IMR-90 (cell line): ENCODE data around the gene SLC22A12. TPM values are rescaled to one million over a fixed set of nuclear protein-coding genes. Genes with fewer than 3 reads are reported as not detected.

Experiments used
- ATAC-seq: fragments of 200-7000 bp; cut with Tn5 transposase; 2 replicates; pipeline ENCODE4 v1.9.1; 2020; ENCODE audit warnings: low read depth, mild to moderate bottlenecking, moderate library complexity
- BruUV-seq: library from RNA; stranded (reverse); fragments of 400-500 nt; replicated peaks from 2 replicates; lab custom pipeline; 2021; lab: Mats Ljungman, UMichigan
- CTCF ChIA-PET: fragments of 300-600 bp; formaldehyde crosslinking; extraction: SDS; loops from one replicate; lab custom pipeline; 2021; ENCODE audit warnings: antibody characterized with exemption; lab: Yijun Ruan, JAX
- POLR2A ChIA-PET: fragments of 300-600 bp; sonication (Branson Sonifier 250); formaldehyde crosslinking; loops from one replicate; lab custom pipeline; 2022; ENCODE audit warnings: antibody characterized with exemption; ENCODE audit not compliant: unreplicated experiment; lab: Charles Lee
- DNase-seq: peaks from one replicate; pipeline ENCODE4 v3.0.0; 2013
- H2AFZ ChIP-seq: replicated peaks from 2 replicates; pipeline ENCODE3; 2013; ENCODE audit warnings: low read length, mild to moderate bottlenecking; ENCODE audit not compliant: poor library complexity
- H2AK5ac ChIP-seq: 2 replicates; pipeline ENCODE4 v1.6.1; 2013; ENCODE audit warnings: low read depth, low read length, inconsistent platforms
- H2AK9ac ChIP-seq: replicated peaks from 2 replicates; pipeline ENCODE3; 2013; ENCODE audit warnings: mild to moderate bottlenecking, low read depth, low read length, moderate library complexity; ENCODE audit not compliant: poor library complexity
- H2BK120ac ChIP-seq: 2 replicates; pipeline ENCODE4 v1.6.1; 2013; ENCODE audit warnings: low read depth, low read length, inconsistent platforms
- H2BK15ac ChIP-seq: 3 replicates; pipeline ENCODE4 v1.6.1; 2013; ENCODE audit warnings: low read depth, low read length, inconsistent platforms
- H2BK20ac ChIP-seq: 2 replicates; pipeline ENCODE4 v1.6.1; 2013; ENCODE audit warnings: low read depth, mild to moderate bottlenecking, inconsistent platforms, low read length, moderate library complexity
- H2BK5ac ChIP-seq: 2 replicates; pipeline ENCODE4 v1.6.1; 2013; ENCODE audit warnings: mild to moderate bottlenecking, low read depth, low read length, inconsistent platforms; ENCODE audit not compliant: poor library complexity, severe bottlenecking
- H3K14ac ChIP-seq: replicated peaks from 2 replicates; pipeline ENCODE4 v1.6.1; 2013; ENCODE audit warnings: low read depth, low read length, inconsistent platforms
- H3K18ac ChIP-seq: 2 replicates; pipeline ENCODE4 v1.6.1; 2013; ENCODE audit warnings: low read depth, low read length, control low read depth
- H3K23ac ChIP-seq: 2 replicates; pipeline ENCODE4 v1.6.1; 2013; ENCODE audit warnings: low read depth, low read length, inconsistent platforms
- H3K27ac ChIP-seq: 2 replicates; pipeline ENCODE4 v1.5.1; 2013; ENCODE audit warnings: mild to moderate bottlenecking, control low read depth, low read length; ENCODE audit not compliant: insufficient read depth
- H3K27me3 ChIP-seq: 2 replicates; pipeline ENCODE4 v1.6.1; 2013; ENCODE audit warnings: low read length; ENCODE audit not compliant: control insufficient read depth, insufficient read depth
- H3K36me3 ChIP-seq: 2 replicates; pipeline ENCODE4 v1.6.1; 2013; ENCODE audit warnings: low read length, mixed read lengths; ENCODE audit not compliant: control insufficient read depth, insufficient read depth
- H3K4ac ChIP-seq: 2 replicates; pipeline ENCODE4 v1.6.1; 2013; ENCODE audit warnings: low read depth, low read length, inconsistent platforms
- H3K4me1 ChIP-seq: 2 replicates; pipeline ENCODE4 v1.6.1; 2013; ENCODE audit warnings: low read length, mixed read lengths; ENCODE audit not compliant: control insufficient read depth, insufficient read depth
- H3K4me2 ChIP-seq: 2 replicates; pipeline ENCODE4 v1.6.1; 2013; ENCODE audit warnings: low read depth, mild to moderate bottlenecking, control low read depth, low read length, moderate library complexity
- H3K4me3 ChIP-seq: 2 replicates; pipeline ENCODE4 v1.5.1; 2013; ENCODE audit warnings: low read depth, mild to moderate bottlenecking, control low read depth, low read length, moderate library complexity; ENCODE audit not compliant: insufficient read depth
- H3K56ac ChIP-seq: 2 replicates; pipeline ENCODE4 v1.6.1; 2013; ENCODE audit warnings: low read length, inconsistent platforms; ENCODE audit not compliant: insufficient read depth; ENCODE audit errors: extremely low read depth
- H3K79me1 ChIP-seq, 2 experiments: 2 replicates each; pipeline ENCODE4 v1.6.1; 2013; ENCODE audit warnings: low read length in 2 of 2, inconsistent platforms in 1 of 2, low read depth in 1 of 2
- H3K9ac ChIP-seq: 2 replicates; pipeline ENCODE4 v1.6.1; 2013; ENCODE audit warnings: low read depth, low read length, control low read depth
- H3K9me1 ChIP-seq: 2 replicates; pipeline ENCODE4 v1.6.1; 2013; ENCODE audit warnings: low read length, inconsistent platforms; ENCODE audit not compliant: insufficient read depth
- H3K9me3 ChIP-seq: 2 replicates; pipeline ENCODE4 v1.6.1; 2013; ENCODE audit warnings: low read length; ENCODE audit not compliant: control insufficient read depth, insufficient read depth
- H4K20me1 ChIP-seq: 2 replicates; pipeline ENCODE4 v1.6.1; 2013; ENCODE audit warnings: low read length, inconsistent platforms; ENCODE audit not compliant: insufficient read depth
- H4K5ac ChIP-seq: 2 replicates; pipeline ENCODE4 v1.6.1; 2013; ENCODE audit warnings: mild to moderate bottlenecking, low read depth, low read length, control low read depth
- H4K8ac ChIP-seq, 2 experiments: 2 replicates each; pipeline ENCODE4 v1.6.1; 2013; ENCODE audit warnings: low read depth in 2 of 2, low read length in 2 of 2, control low read depth in 1 of 2, inconsistent platforms in 1 of 2
- H4K91ac ChIP-seq: 2 replicates; pipeline ENCODE4 v1.6.1; 2013; ENCODE audit warnings: low read depth, low read length, inconsistent platforms; ENCODE audit not compliant: insufficient read depth
- BHLHE40 ChIP-seq: fragments of 150-350 bp; IDR thresholded peaks from 2 replicates; pipeline ENCODE4 v1.6.1; 2016; ENCODE audit warnings: mild to moderate bottlenecking, low read depth, low read length
- CEBPB ChIP-seq: IDR thresholded peaks from 2 replicates; pipeline ENCODE4 v1.6.1; 2012; ENCODE audit warnings: low read depth, low read length, improper control_type of control experiment
- CHD1 ChIP-seq: IDR thresholded peaks from 2 replicates; pipeline ENCODE4 v1.6.1; 2012; ENCODE audit warnings: low read depth, low read length, improper control_type of control experiment
- CTCF ChIP-seq: conservative IDR thresholded peaks from 2 replicates; pipeline ENCODE4 v1.5.1; 2012; ENCODE audit warnings: mild to moderate bottlenecking, low read depth, low read length, improper control_type of control experiment
- MAZ ChIP-seq: IDR thresholded peaks from 2 replicates; pipeline ENCODE4 v1.6.1; 2012; ENCODE audit warnings: low read depth, mild to moderate bottlenecking, low read length, improper control_type of control experiment, moderate library complexity, borderline replicate concordance
- MXI1 ChIP-seq: IDR thresholded peaks from 2 replicates; pipeline ENCODE4 v1.6.1; 2012; ENCODE audit warnings: low read depth, mild to moderate bottlenecking, low read length, moderate library complexity, borderline replicate concordance
- POLR2A ChIP-seq: IDR thresholded peaks from 2 replicates; pipeline ENCODE4 v1.6.1; 2012; ENCODE audit warnings: mild to moderate bottlenecking, low read depth, low read length
- RAD21 ChIP-seq: IDR thresholded peaks from 2 replicates; pipeline ENCODE4 v1.6.1; 2012; ENCODE audit warnings: low read length, improper control_type of control experiment
- RFX5 ChIP-seq: IDR thresholded peaks from 2 replicates; pipeline ENCODE4 v1.8.0; 2012; ENCODE audit warnings: low read depth, mild to moderate bottlenecking, low read length, moderate library complexity
- SMC3 ChIP-seq: fragments of 150-350 bp; IDR thresholded peaks from 2 replicates; pipeline ENCODE4 v1.6.1; 2016; ENCODE audit warnings: low read depth, mild to moderate bottlenecking, antibody characterized with exemption, low read length, moderate library complexity
- WGBS, 2 experiments: methylation state at CpG; one replicate each; pipeline versions ENCODE4 v1.1.5 to v1.1.7; 2013; ENCODE audit warnings: missing lambda C conversion rate in 2 of 2; ENCODE audit not compliant: insufficient read length in 1 of 2; ENCODE audit errors: extremely low coverage in 2 of 2; 5-methylcytosine and 5-hydroxymethylcytosine counted together
- dilution Hi-C: fragments of 300-500 bp; cut with HindIII; formaldehyde crosslinking; loops from one replicate; pipeline ENCODE4 v1.14.3; 2018; ENCODE audit warnings: low sequenced_read_pairs; ENCODE audit not compliant: unreplicated experiment
- in situ Hi-C: fragments of 300-500 bp; cut with MboI; formaldehyde crosslinking; loops from 3 replicates; pipeline ENCODE4 v1.14.3; 2019; ENCODE audit warnings: low sequenced_read_pairs, inconsistent platforms, mixed read lengths
- intact Hi-C: fragments of 100-400 bp; cut with micrococcal nuclease; formaldehyde crosslinking; loops from 2 replicates; pipeline ENCODE4 v1.10.0; 2022
- polyA plus RNA-seq, 3 experiments: library from polyadenylated mRNA; depleted of rRNA; stranded (reverse); fragments of >200 nt; gene quantifications; 2 replicates each; pipeline ENCODE4 v1.2.3, GENCODE V29; 2012; ENCODE audit warnings: low replicate concordance in 1 of 3
- total RNA-seq: library from RNA; depleted of rRNA; stranded (reverse); fragments of >200 nt; gene quantifications from 2 replicates; pipeline ENCODE4 v1.2.3, GENCODE V29; 2012

The SLC22A12 gene
- total and polyA plus RNA-seq, 2 of the 4 experiments (the other 2 are of a cell fraction), result not detected

GRCh38 chr11:64553554-64554201 is 37.3 kb upstream of the SLC22A12 start:
- Histone ChIP-seq H3K14ac (no peak overlapping the region), H4K8ac (0 out of 4 replicates have a peak overlapping the region, but pooled peaks of 1 of the 2 experiments have one; percentile 42), H2BK20ac (no peak overlapping the region), H3K4me1 (no peaks in the 10 kb centered on the region), H4K91ac (no peak overlapping the region), H3K18ac (no peak overlapping the region), H3K9me3 (no peaks in the 10 kb centered on the region), H3K9me1 (no peaks in the 10 kb centered on the region), H2BK5ac (no peak overlapping the region), H3K79me1 (no peaks in the 10 kb centered on the region), H4K20me1 (no peaks in the 10 kb centered on the region), H2AFZ (peak overlapping the region; percentile 77), H3K56ac (no peak overlapping the region), H2BK120ac (no peak overlapping the region), H3K27ac (no peak overlapping the region), H3K27me3 (peaks cover 13% of the 10 kb centered on the region), H2BK15ac (no peak overlapping the region), H3K4me2 (no peak overlapping the region), H3K36me3 (no peaks in the 10 kb centered on the region), H2AK5ac (no peak overlapping the region), H3K4ac (no peak overlapping the region), H2AK9ac (peak overlapping the region; percentile 57), H4K5ac (no peak overlapping the region), H3K9ac (no peak overlapping the region), H3K23ac (no peak overlapping the region), H3K4me3 (no peak overlapping the region)
- no TSS peak for BruUV-seq
- TF ChIP-seq CHD1, result no peak
- TF ChIP-seq CEBPB, result no peak
- no peak for TF ChIP-seq MXI1
- no peak for TF ChIP-seq RFX5
- TF ChIP-seq POLR2A, result no peak
- peak; percentile 83 for TF ChIP-seq CTCF
- peak; percentile 85 for TF ChIP-seq SMC3
- no peak for TF ChIP-seq MAZ
- peak; percentile 79 for TF ChIP-seq RAD21
- no peak for TF ChIP-seq BHLHE40
- ChIA-PET POLR2A (no interaction called here), CTCF (interaction anchor here (0.5 to 0.9 kb wide), 2 partner anchors 106 to 120 kb away, joined by 3 to 5 read pairs; no protein-coding TSS in a partner anchor)
- ATAC-seq (peak; percentile 89), DNase-seq (peak; percentile 22)
- in situ Hi-C loops, result no loop called here
- WGBS, 2 experiments, result 46% methylated on average over 5 of the region's 13 CpGs; no CpG with 5 or more reads in 1 of the 2 experiments
- dilution Hi-C loops, result no loop called here
- intact Hi-C loops, result loop anchor here (1.0 kb wide), 3 partner anchors 96 to 135 kb away; no protein-coding TSS in a partner anchor
